Measurements from ENCODE around the gene PRSS33. TPM values are rescaled to one million over a fixed set of nuclear protein-coding genes. Genes with fewer than 3 reads are reported as not detected.

The PRSS33 gene
- polyA plus RNA-seq, 1 of the 3 experiments (the other 2 are of a cell fraction): not detected

DNA sequence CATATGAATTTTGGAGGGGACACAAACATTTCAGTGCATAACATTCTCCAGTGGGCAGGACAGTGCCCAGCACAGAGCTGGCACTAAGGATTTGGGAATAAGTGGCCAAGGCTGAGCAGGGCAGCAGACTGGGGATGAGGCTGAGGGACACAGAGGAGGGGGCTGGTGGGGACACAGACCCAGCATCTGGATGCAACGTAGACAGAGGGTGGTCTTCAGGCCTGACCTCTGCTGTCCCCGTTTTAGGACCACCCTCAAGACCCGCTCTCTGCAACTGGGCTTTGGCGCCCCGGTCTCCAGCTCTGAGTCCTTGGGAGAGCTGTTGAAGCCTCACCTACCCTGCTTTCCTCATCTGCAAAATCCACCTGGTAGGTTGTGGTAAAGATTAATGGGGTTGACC is 3.3 kb upstream of the PRSS33 start:
- ChIA-PET POLR2A (interaction anchor here (1.5 kb wide), 1 partner anchor 13 kb away, joined by 4 read pairs; the partner anchor contains the start of gene ELOB), CTCF (interaction anchor here (0.8 to 1.4 kb wide), 2 partner anchors 9 to 13 kb away, joined by 3 to 5 read pairs; no protein-coding TSS in a partner anchor)
- H3K9ac ChIP-seq: no peak overlapping the region
- H3K4me1 ChIP-seq (ENCODE audit: control insufficient read depth in 1 of 2, insufficient read depth in 2 of 2, low read depth in 1 of 2, low read length in 1 of 2): no peaks in the 10 kb centered on the region; a peak in 1 of 4 replicates
- 59% methylated on average over 5 of the region's 5 CpGs for WGBS (ENCODE audit: low lambda C conversion rate)
- H2AFZ ChIP-seq (ENCODE audit: low read depth): no peak overlapping the region
- H3F3A ChIP-seq (replicated peaks; ENCODE audit: insufficient read depth): no peaks in the 10 kb centered on the region
- peaks cover 7% of the 10 kb centered on the region; the same call in 1 of the 2 replicates for H3K27me3 ChIP-seq (ENCODE audit: insufficient read depth)
- no peak for DNase-seq
- H3K9me2 ChIP-seq: no peaks in the 10 kb centered on the region
- H3K36me3 ChIP-seq (replicated peaks in 1 of 2; ENCODE audit: control insufficient read depth in 1 of 2, insufficient read depth in 2 of 2, low read length in 1 of 2): no peaks in the 10 kb centered on the region
- H3K9me3 ChIP-seq: no peaks in the 10 kb centered on the region
- no peaks in the 10 kb centered on the region for H4K20me1 ChIP-seq (ENCODE audit: insufficient read depth)
- no peak overlapping the region for H3K27ac ChIP-seq (ENCODE audit: low read depth in 2 of 2, low read length in 1 of 2)
- H3K79me2 ChIP-seq (ENCODE audit: insufficient read depth): no peaks in the 10 kb centered on the region
- no peak overlapping the region for H3K4me3 ChIP-seq (ENCODE audit: low read depth in 2 of 2, low read length in 1 of 2)
- TF ChIP-seq FOXJ3 (CRISPR knock-in tag; IDR thresholded peaks at IDR 0.05): no peak
- TF ChIP-seq MEF2A (IDR thresholded peaks at IDR 0.05; ENCODE audit: borderline replicate concordance, low read depth): no peak
- no peak for TF ChIP-seq GATA2 (CRISPR knock-in tag; IDR thresholded peaks at IDR 0.05)
- TF ChIP-seq MXI1 (IDR thresholded peaks at IDR 0.05; ENCODE audit: low read depth, low read length): no peak
- no peak for TF ChIP-seq RXRA (IDR thresholded peaks at IDR 0.05; ENCODE audit: borderline replicate concordance, low read depth)
- TF ChIP-seq TEAD4 (IDR thresholded peaks at IDR 0.05; ENCODE audit: borderline replicate concordance, insufficient read depth): no peak
- no peak for TF ChIP-seq JUND (IDR thresholded peaks at IDR 0.05)
- TF ChIP-seq RFX5 (IDR thresholded peaks at IDR 0.05; ENCODE audit: low read length): no peak
- TF ChIP-seq FOXM1 (IDR thresholded peaks at IDR 0.05; ENCODE audit: low read depth): no peak
- no peak for TF ChIP-seq NRF1 (IDR thresholded peaks at IDR 0.05; ENCODE audit: low read depth, low read length)
- no peak for TF ChIP-seq TAF1 (IDR thresholded peaks at IDR 0.05; ENCODE audit: borderline replicate concordance, low read depth, low read length)
- TF ChIP-seq RCOR1 (IDR thresholded peaks at IDR 0.05; ENCODE audit: low read length): no peak
- no peak overlapping the region for H3K4me2 ChIP-seq

- Histone ChIP-seq H3K27me3 (ENCODE audit: insufficient read depth) (peaks cover 7% of the 10 kb centered on the region; the same call in 1 of the 2 replicates), H4K20me1 (ENCODE audit: insufficient read depth) (no peaks in the 10 kb centered on the region), H3K27ac (ENCODE audit: low read depth in 2 of 2, low read length in 1 of 2) (no peak overlapping the region), H3F3A (replicated peaks; ENCODE audit: insufficient read depth) (no peaks in the 10 kb centered on the region), H3K79me2 (ENCODE audit: insufficient read depth) (no peaks in the 10 kb centered on the region), H3K4me3 (ENCODE audit: low read depth in 2 of 2, low read length in 1 of 2) (no peak overlapping the region), H3K9me3 (no peaks in the 10 kb centered on the region), H3K36me3 (replicated peaks in 1 of 2; ENCODE audit: control insufficient read depth in 1 of 2, insufficient read depth in 2 of 2, low read length in 1 of 2) (no peaks in the 10 kb centered on the region), H3K9ac (no peak overlapping the region), H3K4me1 (ENCODE audit: control insufficient read depth in 1 of 2, insufficient read depth in 2 of 2, low read depth in 1 of 2, low read length in 1 of 2) (no peaks in the 10 kb centered on the region; a peak in 1 of 4 replicates), H2AFZ (ENCODE audit: low read depth) (no peak overlapping the region), H3K4me2 (no peak overlapping the region), H3K9me2 (no peaks in the 10 kb centered on the region)
- DNase-seq: no peak
- TF ChIP-seq FOXM1 (IDR thresholded peaks at IDR 0.05; ENCODE audit: low read depth) (no peak), MEF2A (IDR thresholded peaks at IDR 0.05; ENCODE audit: borderline replicate concordance, low read depth) (no peak), SMC3 (IDR thresholded peaks at IDR 0.05; ENCODE audit: low read depth, low read length) (no peak), RAD21 (IDR thresholded peaks at IDR 0.05; ENCODE audit: low read length) (no peak), POLR2AphosphoS5 (IDR thresholded peaks at IDR 0.05; ENCODE audit: low read depth, low read length) (no peak), MXI1 (IDR thresholded peaks at IDR 0.05; ENCODE audit: low read depth, low read length) (no peak), PBX3 (IDR thresholded peaks at IDR 0.05) (no peak), FOXJ3 (CRISPR knock-in tag; IDR thresholded peaks at IDR 0.05) (no peak), EP300 (IDR thresholded peaks at IDR 0.05; ENCODE audit: borderline replicate concordance in 1 of 2, low read depth in 1 of 2, low read length in 1 of 2) (no peak), YY1 (IDR thresholded peaks at IDR 0.05; ENCODE audit: low read depth) (no peak), SIN3A (IDR thresholded peaks at IDR 0.05; ENCODE audit: borderline replicate concordance, low read depth, low read length) (no peak), RFX5 (IDR thresholded peaks at IDR 0.05; ENCODE audit: low read length) (no peak), CHD2 (IDR thresholded peaks at IDR 0.05; ENCODE audit: low read length, partially characterized antibody) (no peak), NFIC (IDR thresholded peaks at IDR 0.05; ENCODE audit: borderline replicate concordance) (no peak), JUND (IDR thresholded peaks at IDR 0.05) (no peak)
- TF ChIP-seq, protein P1, sequence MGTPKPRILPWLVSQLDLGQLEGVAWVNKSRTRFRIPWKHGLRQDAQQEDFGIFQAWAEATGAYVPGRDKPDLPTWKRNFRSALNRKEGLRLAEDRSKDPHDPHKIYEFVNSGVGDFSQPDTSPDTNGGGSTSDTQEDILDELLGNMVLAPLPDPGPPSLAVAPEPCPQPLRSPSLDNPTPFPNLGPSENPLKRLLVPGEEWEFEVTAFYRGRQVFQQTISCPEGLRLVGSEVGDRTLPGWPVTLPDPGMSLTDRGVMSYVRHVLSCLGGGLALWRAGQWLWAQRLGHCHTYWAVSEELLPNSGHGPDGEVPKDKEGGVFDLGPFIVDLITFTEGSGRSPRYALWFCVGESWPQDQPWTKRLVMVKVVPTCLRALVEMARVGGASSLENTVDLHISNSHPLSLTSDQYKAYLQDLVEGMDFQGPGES (IDR thresholded peaks at IDR 0.05; ENCODE audit: low read depth, low read length): no peak
- TF ChIP-seq, protein P2, sequence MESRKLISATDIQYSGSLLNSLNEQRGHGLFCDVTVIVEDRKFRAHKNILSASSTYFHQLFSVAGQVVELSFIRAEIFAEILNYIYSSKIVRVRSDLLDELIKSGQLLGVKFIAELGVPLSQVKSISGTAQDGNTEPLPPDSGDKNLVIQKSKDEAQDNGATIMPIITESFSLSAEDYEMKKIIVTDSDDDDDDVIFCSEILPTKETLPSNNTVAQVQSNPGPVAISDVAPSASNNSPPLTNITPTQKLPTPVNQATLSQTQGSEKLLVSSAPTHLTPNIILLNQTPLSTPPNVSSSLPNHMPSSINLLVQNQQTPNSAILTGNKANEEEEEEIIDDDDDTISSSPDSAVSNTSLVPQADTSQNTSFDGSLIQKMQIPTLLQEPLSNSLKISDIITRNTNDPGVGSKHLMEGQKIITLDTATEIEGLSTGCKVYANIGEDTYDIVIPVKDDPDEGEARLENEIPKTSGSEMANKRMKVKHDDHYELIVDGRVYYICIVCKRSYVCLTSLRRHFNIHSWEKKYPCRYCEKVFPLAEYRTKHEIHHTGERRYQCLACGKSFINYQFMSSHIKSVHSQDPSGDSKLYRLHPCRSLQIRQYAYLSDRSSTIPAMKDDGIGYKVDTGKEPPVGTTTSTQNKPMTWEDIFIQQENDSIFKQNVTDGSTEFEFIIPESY (IDR thresholded peaks at IDR 0.05; ENCODE audit: borderline replicate concordance, low read depth): no peak
- TF ChIP-seq, protein P3, sequence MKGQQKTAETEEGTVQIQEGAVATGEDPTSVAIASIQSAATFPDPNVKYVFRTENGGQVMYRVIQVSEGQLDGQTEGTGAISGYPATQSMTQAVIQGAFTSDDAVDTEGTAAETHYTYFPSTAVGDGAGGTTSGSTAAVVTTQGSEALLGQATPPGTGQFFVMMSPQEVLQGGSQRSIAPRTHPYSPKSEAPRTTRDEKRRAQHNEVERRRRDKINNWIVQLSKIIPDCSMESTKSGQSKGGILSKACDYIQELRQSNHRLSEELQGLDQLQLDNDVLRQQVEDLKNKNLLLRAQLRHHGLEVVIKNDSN (IDR thresholded peaks at IDR 0.05; ENCODE audit: borderline replicate concordance, low read depth): no peak
- CTCF ChIA-PET: interaction anchor here (0.7 to 1.9 kb wide), 2 partner anchors 10 to 13 kb away, joined by 3 to 4 read pairs; partner anchors contain the start of gene PRSS41
- POLR2A ChIA-PET: no interaction called here
- WGBS (ENCODE audit: low lambda C conversion rate): 57% methylated on average over 7 of the region's 7 CpGs
Observed at GRCh38 chr16:2787961-2788360, 601 bp upstream of the PRSS33 start.

Data from SK-N-SH (cell line).